Measurements from ENCODE around the gene PXMP4. TPM values are rescaled to one million over a fixed set of nuclear protein-coding genes. Genes with fewer than 3 reads are reported as not detected.

The PXMP4 gene, protein sequence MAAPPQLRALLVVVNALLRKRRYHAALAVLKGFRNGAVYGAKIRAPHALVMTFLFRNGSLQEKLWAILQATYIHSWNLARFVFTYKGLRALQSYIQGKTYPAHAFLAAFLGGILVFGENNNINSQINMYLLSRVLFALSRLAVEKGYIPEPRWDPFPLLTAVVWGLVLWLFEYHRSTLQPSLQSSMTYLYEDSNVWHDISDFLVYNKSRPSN
- total RNA-seq (2022; extraction: Qiagen RNA extraction): 4.8 to 6.5 TPM (median 6.3 TPM) in 5 replicates

GRCh38 chr20:33719989-33720709 lies at the start of gene PXMP4:
Gene PXMP4 (minus strand): TSS chr20:33720310. CDS start chr20:33720207, 103 bp downstream.

GRCh38 chr20:33731693-33732165 lies 11.6 kb upstream of the PXMP4 start, which contains the start of gene ZNF341:
Gene ZNF341 (plus strand): TSS chr20:33731996. CDS start chr20:33732022, 26 bp downstream.

DNA sequence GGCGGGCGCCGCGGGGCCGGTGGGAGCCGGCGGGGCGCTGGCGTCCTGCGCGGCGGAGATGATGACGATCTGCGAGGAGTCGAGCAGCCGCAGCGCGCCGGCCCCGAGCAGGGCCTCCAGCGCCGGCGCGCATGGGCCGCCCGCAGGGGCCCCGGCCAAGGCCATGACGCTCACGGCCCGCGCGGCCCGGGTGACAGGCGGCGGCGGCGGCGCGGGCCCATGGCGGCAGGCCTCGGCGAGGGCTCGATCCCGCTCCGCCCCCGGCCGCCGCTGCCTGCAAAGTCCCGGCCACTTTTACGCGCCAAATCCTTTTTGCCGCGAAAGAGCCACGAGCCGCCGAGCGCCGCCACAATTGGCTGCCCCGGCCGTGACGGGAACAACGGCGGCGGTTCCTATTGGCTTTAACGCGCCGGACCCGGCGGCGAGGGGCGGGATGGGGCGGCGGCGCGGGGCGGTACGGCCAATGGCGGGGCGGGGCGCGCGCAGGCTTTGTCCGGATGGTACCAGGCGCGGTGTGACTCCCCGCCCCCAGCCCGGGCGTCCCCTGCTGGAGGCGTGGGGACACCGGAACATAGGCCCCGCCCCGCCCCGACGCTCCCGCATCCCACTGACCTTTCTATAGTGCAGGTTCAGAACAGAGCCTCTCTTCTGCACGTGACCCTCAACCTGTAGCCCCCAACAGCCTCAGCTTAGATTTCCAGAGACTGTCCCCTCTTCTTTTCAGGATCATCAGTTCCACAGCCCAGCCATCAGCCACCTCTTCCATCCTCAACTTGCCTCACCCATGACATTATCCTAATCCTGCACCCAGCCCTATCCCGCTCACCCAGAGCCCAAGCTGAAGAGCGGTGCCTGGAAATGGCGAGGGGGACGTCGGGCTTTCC lies 33.8 kb downstream of the PXMP4 start, which contains the start of gene E2F1:
E2F1 (minus strand) TSS at position 286 of the 884 bp plus-strand sequence; CDS start at position 165, 121 bp downstream.

GRCh38 chr20:33674294-33675135 lies 45.6 kb downstream of the PXMP4 start, which contains the start of gene NECAB3:
Gene NECAB3 (minus strand): TSS chr20:33674428. CDS start chr20:33674352, 76 bp downstream.

DNA sequence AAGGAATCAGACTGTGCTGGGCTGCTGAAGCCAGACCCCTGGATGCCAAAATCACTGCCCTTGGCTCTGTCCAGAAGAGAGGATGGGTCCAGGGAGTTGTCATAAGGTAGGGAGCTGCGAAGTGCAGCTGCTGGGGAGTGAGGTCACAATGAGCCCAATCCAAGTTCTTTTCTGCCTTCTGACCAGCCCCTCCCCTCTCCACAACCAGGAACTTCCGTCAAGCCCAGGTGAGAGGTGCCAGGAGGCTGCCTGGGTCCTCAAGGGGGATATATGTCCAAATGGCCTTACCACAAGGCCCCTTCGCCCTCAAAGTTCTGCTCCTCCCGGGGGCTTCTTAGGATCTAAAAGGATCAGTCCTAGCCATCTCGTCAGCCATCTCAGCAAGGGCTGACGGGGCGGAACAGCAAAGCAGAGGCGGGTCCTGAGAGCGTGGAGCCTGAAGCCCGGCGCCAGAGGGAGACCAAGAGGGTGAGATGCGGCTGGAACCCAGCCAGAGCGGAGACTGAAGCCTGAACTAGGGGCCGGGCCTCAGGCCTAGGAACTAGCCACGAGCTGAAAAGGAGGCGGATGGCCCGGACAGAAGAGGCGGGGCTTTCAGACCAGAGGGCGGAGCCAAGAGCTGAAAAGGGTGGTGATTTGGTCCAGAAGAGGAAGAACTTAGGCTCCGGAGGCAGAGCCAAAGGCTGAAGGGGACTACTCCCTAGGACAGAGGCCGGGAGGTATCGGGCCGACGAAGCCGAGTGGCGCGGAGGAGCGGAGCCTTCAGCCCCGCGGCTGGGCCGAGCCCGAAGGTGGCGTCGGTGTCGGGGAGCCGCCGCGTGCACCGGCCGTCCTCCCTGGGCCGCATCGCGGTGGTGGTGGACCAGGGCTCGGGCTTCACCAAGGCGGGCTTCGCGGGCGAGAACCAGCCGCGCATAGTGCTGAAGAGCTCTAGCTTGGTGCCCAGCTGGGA lies 53.5 kb downstream of the PXMP4 start, which contains the start of gene ACTL10:
ACTL10 (plus strand) TSS at position 651 of the 952 bp plus-strand sequence. CDS start 555 bp downstream, outside the sequence.

DNA sequence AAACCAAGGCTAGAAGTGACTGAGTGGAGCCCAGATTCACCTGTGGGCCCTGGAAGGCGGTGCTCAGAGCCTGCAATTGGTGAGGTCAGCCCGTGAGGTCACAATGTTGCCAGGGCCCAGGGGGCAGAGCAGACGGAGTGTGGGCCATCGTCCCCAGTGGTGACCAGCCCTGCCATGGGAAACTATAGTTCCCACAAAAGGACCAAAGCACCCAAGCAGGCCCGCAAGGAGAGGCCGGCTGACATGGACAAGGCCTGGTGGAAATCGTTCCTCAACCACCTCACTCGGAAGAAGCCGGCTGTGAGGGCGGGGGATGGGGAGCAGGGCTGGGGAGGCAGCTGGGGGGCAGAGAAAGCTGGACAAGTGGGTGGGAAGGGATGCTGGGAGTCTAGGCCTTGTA lies 57.9 kb downstream of the PXMP4 start, which contains the start of gene C20orf144:
C20orf144 (plus strand) TSS at position 156 of the 400 bp plus-strand sequence; CDS start at position 175, 19 bp downstream.

Other genes starting within 250 kb of the PXMP4 start
- gene CBFA2T2, start 230.2 kb downstream of the PXMP4 start, total RNA-seq (2022; extraction: Qiagen RNA extraction): 4.3 to 7.2 TPM (median 6.2 TPM) in 5 replicates
- 0.08 to 0.13 TPM (median 0.10 TPM) in 4 of 5 replicates, not detected in the other for gene C20orf144, start 58.0 kb downstream of the PXMP4 start, total RNA-seq (2022; extraction: Qiagen RNA extraction)
- gene ACTL10, start 53.4 kb downstream of the PXMP4 start, total RNA-seq (2022; extraction: Qiagen RNA extraction): 0.05 TPM in 1 of 5 replicates, not detected in the others
- 11.1 to 15.5 TPM (median 14.1 TPM) in 5 replicates for gene NECAB3, start 45.9 kb downstream of the PXMP4 start, total RNA-seq (2022; extraction: Qiagen RNA extraction)
- gene E2F1, start 33.9 kb downstream of the PXMP4 start, total RNA-seq (2022; extraction: Qiagen RNA extraction): 22.0 to 33.5 TPM (median 30.9 TPM) in 5 replicates
- 2.8 to 4.9 TPM (median 3.9 TPM) in 5 replicates for gene ZNF341, start 11.7 kb upstream of the PXMP4 start, total RNA-seq (2022; extraction: Qiagen RNA extraction)
- gene CHMP4B, start 91.0 kb upstream of the PXMP4 start, total RNA-seq (2022; extraction: Qiagen RNA extraction): 163 to 184 TPM (median 178 TPM) in 5 replicates

Data from A549 treated with CORT108297 at 1 μM for 4 hours (cell line).